NCI-H774 (cell line): ENCODE data around the gene SULT4A1.
A peak's percentile ranks its signal among the peaks of the same experiment; 100 is the strongest.
"Not testable (repeated sequence)": the region's sequence is repeated elsewhere in the genome, so short reads cannot be mapped to it uniquely, and the experiment has no call there.

Source experiments
- DNase-seq: peaks from one replicate; lab custom pipeline; 2025; lab: John Stamatoyannopoulos, UW

The SULT4A1 gene, protein sequence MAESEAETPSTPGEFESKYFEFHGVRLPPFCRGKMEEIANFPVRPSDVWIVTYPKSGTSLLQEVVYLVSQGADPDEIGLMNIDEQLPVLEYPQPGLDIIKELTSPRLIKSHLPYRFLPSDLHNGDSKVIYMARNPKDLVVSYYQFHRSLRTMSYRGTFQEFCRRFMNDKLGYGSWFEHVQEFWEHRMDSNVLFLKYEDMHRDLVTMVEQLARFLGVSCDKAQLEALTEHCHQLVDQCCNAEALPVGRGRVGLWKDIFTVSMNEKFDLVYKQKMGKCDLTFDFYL

DNA sequence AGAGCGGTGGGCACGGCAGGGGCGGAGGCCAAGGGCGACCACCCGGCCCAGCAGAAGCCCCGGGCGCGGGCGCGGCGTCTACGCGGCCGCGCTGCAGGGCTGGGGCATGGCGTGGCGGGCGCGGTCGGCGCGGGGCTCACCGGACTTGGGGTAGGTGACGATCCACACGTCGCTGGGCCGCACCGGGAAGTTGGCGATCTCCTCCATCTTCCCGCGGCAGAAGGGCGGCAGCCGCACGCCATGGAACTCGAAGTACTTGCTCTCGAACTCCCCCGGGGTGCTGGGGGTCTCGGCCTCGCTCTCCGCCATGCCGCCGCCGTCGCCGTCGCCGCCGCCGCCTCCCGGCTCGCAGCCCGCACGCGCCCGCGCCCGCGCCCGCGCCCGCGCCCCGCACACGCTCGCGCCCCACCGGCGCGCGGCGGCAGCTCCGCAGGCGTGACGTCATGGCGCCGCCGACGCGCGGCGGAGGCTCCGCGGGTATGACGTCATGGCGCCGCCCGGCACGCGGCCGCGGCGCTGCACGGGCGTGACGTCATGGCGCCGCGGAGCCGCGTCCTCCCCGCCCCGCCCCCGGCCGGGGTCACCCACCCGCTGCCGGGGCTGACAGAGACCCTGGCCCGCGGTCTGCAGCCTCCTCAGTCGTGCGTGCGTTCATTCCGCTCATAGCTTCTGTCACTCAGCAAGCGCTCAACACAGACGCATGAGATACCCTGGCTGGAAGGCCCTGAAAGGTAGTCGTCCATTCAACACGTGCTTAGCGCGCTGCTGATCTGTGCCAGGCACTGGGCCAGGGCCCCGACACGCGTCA, at the start of gene SULT4A1:
Gene SULT4A1, minus strand, starts transcription at position 440 of the 808 bp plus-strand sequence. Its CDS starts 131 bp downstream, at position 309.
- peak; percentile 52 for DNase-seq

DNA sequence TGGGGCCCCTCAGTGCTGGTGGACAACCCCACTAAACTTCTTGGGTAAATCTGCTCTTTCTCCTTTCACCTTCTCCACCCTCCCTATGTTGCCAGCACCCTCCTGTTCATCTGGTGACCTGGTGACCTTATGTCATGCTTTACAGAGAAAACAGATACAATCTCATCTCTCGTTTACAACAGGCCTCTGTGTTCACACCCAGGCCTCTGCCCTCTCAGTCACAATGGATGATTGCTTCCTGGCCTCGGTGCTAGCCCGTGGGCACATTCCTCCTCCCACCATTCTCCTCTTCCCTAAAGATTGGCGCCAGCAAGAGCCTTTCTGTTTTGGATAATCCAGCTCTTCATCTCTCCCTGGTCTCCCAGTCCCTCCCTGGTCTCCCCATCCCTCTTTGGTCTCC, 49.0 kb upstream of the SULT4A1 start:
- no peak for DNase-seq

DNA sequence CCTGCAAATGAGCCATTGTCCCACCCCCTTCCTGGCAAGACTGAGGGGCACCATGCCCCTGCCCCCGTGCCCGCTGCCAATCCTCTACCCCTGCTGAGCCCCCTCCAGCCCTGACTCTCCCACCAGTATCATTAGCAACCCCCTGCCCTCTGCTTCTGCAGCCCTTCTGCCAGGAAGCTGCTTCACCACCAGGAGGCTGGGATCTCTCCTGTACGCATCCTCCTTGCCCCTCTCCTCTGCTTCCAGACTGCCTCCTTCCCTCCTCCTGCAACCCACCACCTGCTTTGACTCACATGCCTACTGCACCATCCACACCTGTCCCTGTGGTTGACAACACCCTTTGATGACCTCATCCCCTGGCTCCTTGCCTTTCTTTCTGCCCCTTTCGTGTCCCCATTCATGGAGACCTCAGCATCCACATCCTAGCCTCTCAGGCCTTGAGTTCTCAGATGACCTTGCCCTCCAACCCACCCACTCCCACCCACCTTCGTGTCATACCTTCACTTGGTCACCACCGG, 47.9 kb upstream of the SULT4A1 start:
- no peak for DNase-seq

DNA sequence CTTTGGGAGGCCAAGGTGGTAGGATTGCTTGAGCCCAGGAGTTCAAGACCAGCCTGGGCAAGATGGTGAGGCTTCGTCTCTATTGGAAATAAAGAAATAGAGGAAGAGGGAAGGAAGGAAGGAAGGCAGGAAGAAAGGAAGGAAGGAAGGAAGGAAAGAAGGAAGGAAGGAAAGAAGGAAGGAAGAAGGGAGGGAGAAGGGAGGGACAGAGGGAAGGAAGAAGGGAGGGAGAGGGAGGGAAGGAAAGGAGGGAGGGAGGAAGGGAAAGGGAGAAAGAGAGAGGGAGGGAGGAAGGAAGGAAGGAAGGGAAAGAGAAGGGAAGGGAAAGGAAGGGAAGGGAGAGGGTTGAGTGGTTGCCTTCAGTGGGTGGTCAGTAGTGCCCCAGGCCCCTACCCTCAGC, 47.4 kb upstream of the SULT4A1 start:
- no peak for DNase-seq

DNA sequence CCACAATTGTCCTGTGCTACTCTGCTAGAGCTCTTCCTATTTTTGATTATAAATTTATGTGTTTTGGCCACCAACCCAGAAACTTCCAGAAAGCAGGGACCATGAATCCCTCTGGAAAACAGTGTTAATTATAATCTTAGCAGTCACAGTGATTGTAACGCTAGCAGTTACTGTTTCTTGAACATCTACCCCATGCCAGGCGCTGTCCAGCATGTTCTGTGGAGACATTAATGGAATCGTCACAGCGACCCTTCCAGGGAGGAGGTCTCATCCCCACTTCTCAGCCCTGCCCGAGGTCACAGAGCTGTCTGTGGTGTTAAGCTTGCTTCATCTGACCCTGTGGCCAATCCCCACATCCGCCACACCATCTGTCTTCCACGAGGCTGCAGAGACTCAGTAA, 43.4 kb upstream of the SULT4A1 start:
- DNase-seq, result no peak

DNA sequence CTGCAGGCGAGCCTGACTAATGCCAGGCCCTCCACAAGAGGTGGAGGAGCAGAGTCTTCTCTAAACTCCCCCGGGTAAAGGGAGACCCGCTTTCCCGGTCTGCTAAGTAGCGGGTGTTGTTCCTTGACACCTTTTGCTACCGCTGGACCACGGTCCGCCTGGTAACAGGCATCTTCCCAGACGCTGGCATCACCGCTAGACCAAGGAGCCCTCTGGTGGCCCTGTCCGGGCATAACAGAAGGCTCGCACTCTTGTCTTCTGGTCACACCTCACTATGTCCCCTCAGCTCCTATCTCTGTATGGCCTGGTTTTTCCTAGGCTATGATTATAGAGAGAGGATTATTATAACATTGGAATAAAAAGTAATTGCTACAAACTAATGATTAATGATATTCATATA, 42.1 kb upstream of the SULT4A1 start:
- not testable (repeated sequence) for DNase-seq

DNA sequence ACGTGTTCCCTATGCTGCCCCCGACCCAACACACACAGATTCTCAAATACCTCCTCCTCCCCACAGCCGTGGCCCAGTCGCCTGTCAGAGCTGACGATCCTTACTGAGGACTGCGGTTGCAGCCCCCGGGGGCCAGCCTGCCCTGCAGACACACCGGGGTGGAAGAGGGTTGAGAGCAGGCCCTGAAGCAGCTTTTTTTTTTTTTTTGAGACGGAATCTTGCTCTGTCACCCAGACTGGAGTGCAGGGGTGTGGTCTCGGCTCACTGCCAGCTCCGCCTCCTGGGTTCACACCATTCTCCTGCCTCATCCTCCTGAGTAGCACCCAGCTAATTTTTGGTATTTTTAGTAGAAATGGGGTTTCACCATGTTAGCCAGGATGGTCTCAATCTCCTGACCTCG, 40.7 kb upstream of the SULT4A1 start:
- not testable (repeated sequence) for DNase-seq

DNA sequence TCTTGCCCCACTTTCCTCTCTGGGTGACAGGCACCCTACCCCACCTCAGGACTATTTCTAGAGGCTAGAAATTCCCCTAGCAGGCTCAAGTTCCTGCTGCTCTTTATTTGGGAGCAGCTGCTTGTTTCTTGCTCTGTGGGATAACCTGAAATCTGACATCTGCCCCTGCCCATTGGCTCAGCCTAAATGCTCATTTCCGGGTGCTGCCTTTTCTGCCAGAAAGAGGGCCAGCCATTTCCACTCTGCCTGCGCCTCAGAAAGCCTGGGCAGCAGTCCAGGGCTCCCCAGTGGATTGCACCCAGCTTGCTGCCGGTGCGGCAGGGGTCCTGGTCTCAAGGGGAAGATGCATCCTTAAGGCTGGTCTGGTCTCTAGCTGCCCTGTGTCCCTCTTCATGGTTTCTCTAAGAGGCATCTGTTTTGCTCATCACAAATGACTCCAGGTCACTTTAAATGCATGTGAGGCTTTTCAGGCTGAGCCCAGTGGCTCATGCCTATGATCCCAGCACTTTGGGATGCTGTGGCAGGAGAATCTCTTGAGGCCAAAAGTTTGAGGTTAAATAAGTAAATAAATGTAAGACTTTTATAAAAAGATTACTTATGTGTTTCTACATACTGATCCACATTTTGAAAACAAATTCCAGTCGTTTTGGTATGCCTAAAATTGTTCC, 39.8 kb upstream of the SULT4A1 start:
- DNase-seq, result no peak

DNA sequence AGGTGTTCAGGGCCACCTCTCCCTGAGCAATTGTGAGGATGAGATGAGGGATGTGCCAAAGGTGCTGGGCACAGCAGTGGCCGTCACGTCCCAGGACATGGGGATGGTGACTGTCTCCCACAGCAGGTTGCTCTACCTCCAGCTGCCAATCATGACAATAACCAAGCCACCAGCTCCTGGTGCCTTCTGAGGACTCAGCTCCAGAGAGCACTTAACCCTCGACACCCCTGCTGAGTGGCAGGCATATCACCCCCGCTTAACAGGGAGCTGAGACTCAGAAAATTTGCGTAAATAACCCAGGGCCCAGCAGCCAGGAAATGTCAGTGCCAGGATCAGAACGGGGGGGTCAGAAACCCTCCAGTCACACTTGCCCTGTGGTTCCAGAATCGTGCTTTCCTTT, 37.9 kb upstream of the SULT4A1 start:
- DNase-seq, result no peak

DNA sequence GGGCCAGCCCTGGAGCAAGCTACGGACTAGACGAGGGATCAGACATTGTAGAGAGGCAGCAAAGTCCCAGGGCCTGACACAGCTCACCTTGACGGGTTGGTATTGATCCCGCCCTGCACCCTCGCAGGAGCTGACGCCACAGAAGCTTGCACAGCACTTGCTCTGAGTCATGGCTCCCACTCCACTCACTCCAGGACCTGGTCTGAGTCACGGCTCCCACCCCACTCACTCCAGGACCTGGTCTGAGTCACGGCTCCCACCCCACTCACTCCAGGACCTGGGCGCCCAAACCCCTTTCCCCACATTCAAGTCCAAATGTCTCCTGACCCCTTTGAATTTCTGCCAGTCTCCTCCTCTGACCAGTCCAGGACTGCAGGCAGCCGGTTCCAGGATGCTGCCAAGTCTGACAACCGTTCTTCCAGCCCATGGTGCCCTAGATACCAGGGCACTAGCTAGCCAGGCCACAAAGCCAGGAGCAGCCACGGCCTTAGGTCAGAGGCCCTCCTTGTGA, 35.5 kb upstream of the SULT4A1 start:
- DNase-seq, result no peak

DNA sequence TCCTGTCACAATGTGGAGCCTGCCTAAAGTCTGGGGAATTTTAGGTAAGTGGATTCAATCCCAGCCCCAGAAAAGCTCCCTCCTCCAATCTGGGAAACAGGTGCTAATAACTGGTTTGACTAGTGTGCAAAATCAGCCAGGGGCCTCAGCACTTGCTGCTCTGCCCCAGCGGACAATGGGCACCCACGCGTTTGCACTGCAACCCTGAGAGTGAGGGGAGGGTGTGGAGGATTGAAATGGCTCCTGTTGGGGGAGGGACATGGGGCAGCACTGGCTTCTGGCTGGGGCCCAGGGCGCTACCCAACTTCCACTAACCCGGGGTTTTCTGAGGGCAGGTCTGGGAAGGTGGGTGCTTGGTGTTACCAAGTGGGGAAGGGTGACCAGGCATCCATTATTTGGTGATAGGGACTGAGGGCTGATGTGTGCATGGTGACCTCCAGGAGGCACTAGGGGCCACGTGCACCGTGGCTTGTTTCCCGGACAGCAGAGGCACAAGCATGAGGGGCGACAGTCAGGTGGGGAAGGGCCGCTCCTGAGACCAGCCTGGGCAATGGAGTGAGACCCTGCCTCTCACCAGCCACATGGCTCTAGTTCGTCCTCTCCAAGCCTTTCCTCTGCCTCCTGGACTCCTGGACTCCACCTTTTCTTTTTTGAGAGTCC, 33.8 kb upstream of the SULT4A1 start:
- no peak for DNase-seq

DNA sequence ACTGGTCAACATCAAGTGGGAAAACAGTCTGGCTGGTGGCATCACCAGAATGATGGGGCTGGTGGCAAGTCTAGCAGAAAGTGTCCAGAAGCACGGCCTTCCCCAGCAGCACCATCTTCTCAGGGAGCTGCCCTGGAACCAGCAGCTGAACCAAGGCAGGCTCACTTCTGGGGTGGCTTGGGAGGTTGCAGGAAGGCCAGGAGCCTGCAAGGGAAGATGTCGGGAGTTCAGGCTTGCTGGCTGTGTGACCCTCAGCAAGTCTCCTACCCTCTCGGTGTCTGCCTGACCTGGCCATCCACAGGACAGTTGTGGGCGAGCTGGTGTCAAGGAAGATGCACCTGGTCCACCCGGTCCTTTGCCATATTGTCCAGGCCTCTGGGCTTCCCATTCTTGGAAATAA, 31.8 kb upstream of the SULT4A1 start:
- DNase-seq, result no peak

DNA sequence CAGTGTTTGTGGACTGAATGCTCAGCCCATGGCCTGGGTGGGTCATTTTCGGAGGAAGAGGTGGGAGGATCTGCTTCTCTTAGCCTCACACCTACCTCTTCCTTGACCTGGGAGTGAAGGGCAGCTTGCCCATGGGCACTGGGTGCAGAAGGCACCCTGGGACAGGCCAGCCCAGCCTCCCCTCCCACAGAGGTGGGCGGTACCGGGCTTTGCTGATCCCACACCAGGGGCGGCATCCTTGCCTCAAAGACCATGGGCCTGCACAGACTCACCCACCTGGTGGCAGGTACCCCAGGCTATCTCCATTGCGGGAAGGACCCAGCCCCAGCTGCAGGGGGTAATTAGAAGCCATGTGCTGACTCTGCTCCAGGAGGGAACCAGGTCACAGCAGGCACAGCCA, 31.0 kb upstream of the SULT4A1 start:
- no peak for DNase-seq

DNA sequence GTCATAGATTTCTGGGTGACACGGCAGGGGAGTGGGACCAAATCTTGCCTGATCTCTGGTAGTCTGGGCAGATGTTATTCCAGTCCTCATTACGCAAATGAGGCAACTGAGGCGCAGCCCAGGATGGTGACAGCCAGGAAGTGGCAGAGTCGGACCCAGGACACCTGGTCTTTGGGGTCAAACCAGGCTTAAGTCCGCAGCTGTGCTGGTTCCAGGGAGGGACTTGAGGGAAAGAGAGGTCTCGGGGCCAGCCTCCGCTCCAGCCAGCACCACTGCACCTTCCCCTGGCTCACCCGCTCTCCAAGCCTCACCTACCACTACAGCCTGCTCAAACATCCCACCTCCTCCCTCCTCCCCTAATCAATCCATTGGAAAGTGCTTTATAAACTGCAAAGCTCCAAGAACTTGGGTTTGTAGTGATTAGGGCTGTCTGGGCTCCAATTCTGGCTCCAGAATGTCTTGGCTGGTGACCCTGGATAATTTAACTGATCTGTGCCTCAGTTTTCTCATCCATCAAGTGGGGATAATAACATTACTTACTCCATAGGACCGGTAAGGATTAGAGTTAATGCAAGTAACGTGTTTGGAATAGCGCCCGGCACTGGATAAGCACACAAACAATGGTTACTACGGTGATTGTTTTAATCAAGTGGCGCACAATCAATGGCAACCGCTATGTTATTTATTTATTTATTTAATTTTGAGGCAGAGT, 30.0 kb upstream of the SULT4A1 start:
- no peak for DNase-seq

DNA sequence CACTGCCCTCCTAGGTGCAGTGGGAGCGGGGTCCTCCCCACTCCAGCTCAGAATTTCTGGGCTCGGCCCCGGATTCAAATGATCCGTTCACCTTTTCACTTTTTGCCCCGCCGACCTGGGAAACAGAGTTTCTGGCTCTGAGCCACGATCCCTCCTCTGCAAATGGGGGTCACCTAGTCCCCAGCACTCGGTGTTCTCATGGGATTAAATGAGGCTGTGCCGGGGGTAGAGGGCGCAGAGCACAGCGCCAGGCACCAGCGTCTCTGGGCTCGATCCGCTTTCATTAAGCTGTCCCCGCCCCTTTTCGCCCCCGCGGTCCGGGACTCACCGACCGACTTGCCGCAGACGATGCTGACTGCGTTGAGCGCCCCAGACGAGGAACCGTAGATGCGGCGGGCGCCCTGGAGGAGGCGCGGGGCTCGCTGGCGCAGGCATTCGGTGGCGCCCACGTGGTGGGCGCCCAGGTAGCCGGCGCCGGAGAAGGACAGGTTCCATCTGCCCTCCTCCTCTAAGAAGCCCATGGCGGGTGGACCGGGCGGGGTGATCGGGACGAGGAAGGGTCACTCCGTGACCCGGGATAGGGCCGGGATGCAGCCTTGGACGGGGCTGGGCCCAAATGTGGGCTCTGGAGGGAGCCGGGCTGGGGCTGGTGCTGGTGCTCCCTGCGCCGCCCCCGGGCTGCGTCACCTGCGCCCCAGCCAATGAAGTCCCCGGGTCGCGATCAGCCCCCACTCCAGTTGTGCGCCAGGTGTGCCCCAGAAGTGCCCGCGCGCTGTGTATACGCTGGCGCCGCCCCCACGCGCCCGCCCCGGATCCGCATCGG, 29.3 kb upstream of the SULT4A1 start, which contains the start of gene PNPLA5:
Gene PNPLA5, minus strand, starts transcription at position 654 of the 823 bp plus-strand sequence. Its CDS starts 133 bp downstream, at position 521.
- DNase-seq, result no peak

DNA sequence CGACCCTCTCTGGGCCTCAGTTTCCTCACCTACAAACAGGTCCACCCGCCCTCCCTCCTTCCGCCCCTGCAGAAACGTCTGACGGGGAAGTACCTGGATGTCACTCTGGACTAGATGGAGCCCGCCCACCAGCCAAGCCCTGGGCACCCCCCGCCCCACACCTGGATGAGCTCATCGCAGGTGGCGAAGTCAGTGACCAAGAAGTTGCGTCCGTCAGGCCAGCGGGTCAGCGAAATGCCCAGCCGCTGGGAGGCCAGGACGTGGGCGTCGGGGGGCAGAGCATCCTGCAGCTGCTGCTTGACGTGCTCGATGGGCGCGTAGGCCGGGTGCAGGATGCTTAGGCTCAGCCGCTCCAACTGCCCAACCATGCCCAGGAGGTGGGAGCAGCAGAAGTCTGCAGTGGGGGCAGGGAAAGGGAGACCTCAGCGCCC, 28.6 kb upstream of the SULT4A1 start:
- no peak for DNase-seq

DNA sequence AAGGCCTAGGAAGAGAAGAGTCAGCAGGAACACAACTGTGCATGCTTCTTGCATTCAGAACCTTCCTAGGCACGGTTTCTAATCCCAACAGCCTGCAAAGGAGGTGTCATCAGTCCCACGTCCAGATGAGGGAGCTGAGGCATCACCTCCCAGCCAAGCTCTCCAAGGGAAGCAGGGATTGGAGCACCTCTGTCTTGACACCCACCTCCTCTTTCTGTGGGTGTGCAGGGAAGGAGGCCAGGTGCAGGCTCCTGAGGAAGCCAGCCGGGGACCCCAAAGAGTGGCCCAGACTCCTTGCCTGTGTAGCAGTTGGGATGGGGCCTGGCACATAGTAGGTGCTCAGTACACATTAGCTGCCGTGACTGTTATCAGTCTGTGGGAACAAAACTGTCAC, 27.5 kb upstream of the SULT4A1 start:
- DNase-seq, result no peak

DNA sequence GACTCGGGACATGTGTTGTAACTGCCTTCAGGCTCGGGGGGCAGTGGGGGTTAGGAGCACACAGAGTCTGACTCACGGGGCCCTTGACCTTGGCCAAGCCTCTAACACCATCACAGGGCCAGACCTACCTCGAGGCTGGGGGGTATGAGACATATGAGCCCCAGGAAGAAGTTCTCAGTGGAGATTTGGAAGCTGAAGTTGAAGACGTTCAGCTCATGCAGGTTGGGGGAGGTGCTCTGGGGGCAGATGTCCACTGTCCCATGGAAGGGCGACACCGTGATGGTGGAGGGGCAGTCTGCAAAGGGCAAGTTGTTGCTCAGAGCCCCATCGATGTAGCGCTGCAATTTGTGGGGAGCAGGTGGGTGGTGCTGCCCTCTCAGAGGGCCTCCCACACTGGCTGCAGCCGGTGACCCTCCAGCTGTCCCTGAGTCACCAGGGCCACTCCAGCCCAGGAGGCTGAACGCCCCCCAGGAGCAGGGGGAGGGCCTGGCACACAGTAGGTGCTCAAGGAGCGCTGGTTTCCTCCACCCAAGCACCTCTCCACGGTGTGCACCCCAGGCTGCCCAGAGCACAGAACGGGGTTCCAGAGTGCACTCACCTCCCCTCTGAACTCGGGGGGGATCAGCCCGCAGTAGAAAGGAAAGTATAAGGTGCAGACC, 27.0 kb upstream of the SULT4A1 start:
- DNase-seq, result no peak

DNA sequence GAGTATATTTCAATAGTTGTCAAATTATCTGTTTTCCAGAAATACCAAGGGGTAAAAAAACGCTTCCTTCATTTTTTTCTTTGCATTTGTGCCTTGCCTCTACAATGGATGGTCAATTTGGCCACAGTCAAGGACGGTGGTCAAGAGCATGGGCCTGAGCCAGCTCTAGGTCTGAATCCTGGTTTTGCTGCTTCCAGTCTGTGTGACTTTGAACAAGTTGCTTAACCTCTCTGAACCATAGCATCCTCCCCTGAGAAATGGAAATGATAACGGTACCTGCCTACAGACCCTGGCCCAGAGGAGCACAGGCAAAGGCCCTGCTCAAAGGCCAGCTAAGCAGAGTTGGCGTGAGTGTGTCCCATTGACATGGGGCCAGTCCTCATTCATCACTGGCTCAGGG, 26.4 kb upstream of the SULT4A1 start:
- DNase-seq, result no peak

DNA sequence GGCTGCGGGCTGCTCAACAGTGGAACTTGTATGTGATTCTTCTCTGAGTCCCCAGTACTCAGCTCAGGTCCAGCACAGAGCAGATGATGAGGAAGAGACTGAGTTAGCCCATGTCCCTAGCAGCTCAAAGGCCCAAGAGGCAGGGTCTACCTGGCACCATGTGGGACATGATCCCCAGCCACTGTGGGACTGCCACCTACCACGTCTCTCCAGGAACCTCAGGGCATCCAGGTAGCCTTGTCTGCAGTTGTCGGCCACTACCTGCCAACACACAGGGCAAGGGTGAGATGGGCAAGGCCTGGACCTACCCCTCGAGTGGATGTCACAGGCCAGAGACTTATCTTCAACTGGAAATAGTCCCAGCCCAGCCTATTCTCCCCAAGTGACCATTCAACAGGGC, 25.1 kb upstream of the SULT4A1 start:
- DNase-seq, result no peak
